Subcutaneous adipose tissue (tissue), 4 donors: ENCODE data around the gene HOXC6. TPM values are rescaled to one million over a fixed set of nuclear protein-coding genes. Genes with fewer than 3 reads are reported as not detected.

Experiments
- total RNA-seq, 4 donors: library from RNA; depleted of rRNA; stranded (reverse); fragments of >200 nt; gene quantifications; one replicate each; pipeline ENCODE4 v1.1.0, GENCODE V29; 2016
- TF ChIP-seq, protein P1 (sequence below): fragments of 450-650 bp; IDR thresholded peaks from one replicate; pipeline ENCODE4 v1.5.1; 2016; ENCODE audit warnings: low read depth, mild to moderate bottlenecking, control low read depth, antibody characterized with exemption, moderate library complexity

The HOXC6 gene
- total RNA-seq, 4 donors from 2014 or later: 2.5 to 5.5 (median 5.2) TPM

DNA sequence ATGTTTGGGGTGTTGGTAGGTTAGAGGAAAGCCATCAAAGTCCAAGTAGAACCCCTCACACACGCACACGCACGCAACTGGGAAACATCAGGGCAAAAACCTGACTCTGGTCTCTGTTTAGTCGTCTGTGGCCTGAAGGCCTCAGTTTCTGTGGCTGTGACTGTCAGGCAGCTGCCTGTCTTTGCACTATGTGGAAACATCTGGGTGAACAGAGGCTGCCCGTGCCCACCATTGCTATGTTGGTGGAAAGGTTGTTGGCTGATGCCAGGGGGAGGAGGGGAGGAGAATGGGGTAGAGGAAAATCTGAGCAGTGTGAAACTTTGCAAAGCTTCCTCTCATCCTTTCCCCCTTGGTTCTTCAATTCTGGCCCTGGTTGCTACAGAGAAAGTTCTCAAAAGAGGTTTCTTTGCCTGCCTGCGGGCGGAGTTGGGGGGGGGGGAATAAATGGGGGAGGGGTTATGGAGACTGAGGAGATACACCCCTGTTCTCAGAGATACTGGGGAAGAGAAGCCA is 35.8 kb upstream of the HOXC6 start:
- TF ChIP-seq, protein P1, sequence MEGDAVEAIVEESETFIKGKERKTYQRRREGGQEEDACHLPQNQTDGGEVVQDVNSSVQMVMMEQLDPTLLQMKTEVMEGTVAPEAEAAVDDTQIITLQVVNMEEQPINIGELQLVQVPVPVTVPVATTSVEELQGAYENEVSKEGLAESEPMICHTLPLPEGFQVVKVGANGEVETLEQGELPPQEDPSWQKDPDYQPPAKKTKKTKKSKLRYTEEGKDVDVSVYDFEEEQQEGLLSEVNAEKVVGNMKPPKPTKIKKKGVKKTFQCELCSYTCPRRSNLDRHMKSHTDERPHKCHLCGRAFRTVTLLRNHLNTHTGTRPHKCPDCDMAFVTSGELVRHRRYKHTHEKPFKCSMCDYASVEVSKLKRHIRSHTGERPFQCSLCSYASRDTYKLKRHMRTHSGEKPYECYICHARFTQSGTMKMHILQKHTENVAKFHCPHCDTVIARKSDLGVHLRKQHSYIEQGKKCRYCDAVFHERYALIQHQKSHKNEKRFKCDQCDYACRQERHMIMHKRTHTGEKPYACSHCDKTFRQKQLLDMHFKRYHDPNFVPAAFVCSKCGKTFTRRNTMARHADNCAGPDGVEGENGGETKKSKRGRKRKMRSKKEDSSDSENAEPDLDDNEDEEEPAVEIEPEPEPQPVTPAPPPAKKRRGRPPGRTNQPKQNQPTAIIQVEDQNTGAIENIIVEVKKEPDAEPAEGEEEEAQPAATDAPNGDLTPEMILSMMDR: no peak

DNA sequence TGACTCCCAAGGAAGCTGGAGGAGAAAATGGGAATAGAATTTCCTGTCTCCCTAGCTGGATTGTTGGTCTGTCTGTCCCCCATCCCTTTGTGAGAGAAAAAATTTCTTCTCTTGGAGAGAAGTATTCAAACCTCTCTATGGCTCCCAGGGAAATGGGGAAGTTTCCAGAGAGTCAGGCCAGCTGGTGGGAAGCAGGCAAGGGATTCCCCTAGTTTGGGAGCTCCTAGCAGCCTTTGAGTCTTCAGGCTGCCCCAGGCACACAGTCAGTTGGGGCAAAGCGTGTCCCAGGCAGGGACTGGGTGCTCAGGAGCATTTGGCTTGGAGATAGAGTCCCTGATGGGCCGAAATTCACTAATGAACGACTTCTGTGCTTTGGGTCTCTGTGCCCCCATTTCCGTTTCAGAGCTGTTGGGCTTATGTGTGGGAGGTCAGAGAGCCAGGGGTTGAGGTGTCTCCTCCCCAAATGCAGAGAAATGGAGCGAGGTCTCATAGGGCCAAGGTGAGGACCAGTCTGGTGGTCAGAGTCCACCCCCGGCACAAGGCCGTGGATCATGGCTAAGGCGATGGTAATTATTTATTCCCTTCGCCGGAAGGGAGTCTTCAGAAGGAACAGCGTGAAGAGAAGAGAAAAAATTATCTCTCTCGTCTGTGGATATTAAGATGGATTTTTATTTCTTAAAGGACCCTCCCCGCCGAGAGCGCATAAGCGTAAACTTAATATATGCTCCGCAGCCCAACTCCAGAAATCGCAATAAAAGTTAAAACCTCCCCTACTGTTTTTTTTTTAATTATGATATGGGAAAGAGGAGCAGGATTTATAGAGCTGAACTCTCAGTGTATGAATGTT is 34.9 kb upstream of the HOXC6 start:
- TF ChIP-seq, protein P1: no peak

DNA sequence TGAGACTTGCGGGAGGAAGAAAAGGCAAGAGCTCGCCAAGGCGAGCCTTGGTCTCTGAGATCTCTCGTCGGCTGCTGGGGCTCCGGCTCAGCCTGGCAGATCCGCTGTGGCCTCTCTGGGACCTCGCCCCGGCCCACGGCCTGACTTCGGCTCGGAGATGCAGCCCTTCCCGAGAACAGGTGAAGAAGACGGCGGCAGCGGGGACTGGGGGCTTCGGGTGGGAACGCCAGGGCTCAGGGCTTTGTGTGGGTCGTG is 34.3 kb upstream of the HOXC6 start:
- TF ChIP-seq, protein P1: no peak

DNA sequence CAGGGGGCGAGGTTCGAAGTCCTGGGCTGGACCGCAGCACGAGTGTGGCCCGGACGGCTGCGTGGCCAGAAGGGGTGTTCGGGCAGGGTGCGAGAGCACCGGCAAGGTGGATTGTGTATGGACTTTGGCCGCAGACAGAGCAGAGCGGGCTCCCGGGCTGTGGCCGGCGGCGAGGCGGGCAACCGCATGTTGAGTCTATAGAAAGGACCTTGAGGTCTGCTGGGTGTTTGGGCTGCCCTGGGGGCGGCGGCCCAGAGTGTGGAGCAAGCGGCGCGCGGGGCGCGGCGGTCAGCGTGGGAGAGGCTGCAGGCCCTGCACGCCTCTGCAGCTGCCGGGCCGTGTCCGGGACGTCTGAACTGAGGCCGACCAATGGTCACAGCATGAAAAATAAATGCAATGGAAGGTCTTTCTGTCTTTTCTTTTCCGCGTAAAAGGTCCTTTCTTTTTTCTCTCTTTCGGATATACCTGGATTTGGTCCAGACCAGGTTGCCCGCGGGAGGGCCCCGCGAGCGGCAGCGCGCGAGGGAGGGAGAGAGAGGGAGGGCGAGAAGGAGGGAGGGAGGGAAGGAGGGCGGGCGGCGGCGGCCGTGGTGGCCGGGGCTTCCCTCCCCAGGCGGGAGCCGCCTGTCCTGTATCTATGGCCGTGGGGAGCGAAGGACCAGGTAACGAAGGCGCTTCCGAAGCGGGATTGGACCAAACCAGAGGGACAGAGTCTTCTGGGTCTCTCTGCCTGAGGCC is 33.8 kb upstream of the HOXC6 start:
- TF ChIP-seq, protein P1: no peak

DNA sequence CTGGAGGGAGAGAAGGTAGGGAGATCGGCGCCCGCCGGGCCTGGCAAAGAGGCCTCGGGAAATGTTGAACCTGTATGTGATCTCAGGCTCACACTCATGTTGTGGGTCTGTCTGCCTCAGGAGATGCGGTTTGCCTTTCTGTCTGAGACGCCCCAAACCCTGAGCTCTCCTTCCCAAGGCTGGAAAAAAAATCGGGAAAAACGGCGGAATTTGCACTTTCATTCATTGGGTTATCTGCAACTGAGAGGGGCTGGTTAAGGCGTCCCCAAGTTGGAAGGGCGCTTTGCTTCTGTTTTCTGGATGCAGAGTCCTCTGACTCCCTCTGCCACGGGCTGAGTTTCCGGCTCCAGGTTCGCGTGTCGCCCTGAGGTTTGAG is 33.2 kb upstream of the HOXC6 start:
- TF ChIP-seq, protein P1: no peak

DNA sequence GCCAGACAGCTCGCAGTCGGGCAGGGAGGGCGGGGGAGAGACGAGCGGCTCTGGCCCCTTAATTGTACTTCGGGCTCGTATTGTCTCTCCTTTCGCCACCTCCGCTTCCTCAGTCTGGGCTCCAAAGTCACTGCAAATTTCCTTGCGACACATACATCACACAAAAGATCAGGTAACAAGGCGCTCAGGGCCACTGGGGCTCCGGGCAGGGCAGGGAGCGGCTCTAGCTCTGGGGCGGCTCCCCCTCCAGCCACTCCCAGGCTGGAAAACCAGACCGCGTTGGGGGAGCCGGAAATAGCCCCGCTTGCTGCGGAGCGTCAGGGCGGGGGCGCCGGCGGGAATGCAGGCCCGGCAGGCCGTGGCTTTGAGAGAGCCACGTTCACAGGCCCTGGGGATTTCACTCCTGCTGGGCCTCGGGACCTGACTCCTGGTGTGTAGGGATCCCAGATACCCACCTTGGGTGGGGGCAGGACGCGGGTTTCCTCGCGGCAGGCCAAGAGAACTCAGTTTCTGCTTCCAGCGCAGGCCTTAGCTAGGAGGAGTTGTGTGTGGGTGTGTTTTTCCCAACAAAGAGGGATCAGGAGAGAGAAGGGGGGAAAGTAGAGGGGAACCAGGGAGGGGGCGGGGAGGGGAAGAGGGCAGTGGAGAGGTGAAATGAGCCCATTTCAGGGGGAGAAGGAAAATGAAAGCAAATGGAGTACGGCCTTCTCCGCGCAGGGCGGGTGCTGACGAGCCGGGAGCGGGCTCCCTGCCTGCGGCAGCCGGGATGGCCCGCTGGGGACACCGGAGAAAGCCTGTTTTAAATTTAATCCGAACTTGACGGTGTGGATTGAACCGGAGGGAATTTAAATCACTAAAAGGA is 32.6 kb upstream of the HOXC6 start:
- TF ChIP-seq, protein P1: no peak
